Stimulated activated CD4-positive, alpha-beta T cell treated with anti-CD3 and anti-CD28 coated beads, TNF-alpha, amount 100 ng/mL, for 4 hours (primary cell): ENCODE measurements around the gene NPHP4.
"Not testable (repeated sequence)": the region's sequence is repeated elsewhere in the genome, so short reads cannot be mapped to it uniquely, and the experiment has no call there.

Source experiments
- DNase-seq, 3 experiments: peaks; one replicate each; pipeline ENCODE4 v3.0.0-alpha.2; 2020; ENCODE audit warnings: low read depth in 3 of 3

Gene NPHP4

GRCh38 chr1:5855196-5855897, 136.9 kb downstream of the NPHP4 start:
- DNase-seq: no peak

GRCh38 chr1:5854754-5855153, 137.5 kb downstream of the NPHP4 start:
- no peak for DNase-seq

GRCh38 chr1:5853858-5854257, 138.4 kb downstream of the NPHP4 start:
- not testable (repeated sequence) for DNase-seq

- DNase-seq: no peak
These were observed 141.7 kb downstream of the NPHP4 start for GRCh38 chr1:5850503-5850902.

- no peak for DNase-seq
These were observed 142.7 kb downstream of the NPHP4 start for GRCh38 chr1:5849550-5849949.

DNA sequence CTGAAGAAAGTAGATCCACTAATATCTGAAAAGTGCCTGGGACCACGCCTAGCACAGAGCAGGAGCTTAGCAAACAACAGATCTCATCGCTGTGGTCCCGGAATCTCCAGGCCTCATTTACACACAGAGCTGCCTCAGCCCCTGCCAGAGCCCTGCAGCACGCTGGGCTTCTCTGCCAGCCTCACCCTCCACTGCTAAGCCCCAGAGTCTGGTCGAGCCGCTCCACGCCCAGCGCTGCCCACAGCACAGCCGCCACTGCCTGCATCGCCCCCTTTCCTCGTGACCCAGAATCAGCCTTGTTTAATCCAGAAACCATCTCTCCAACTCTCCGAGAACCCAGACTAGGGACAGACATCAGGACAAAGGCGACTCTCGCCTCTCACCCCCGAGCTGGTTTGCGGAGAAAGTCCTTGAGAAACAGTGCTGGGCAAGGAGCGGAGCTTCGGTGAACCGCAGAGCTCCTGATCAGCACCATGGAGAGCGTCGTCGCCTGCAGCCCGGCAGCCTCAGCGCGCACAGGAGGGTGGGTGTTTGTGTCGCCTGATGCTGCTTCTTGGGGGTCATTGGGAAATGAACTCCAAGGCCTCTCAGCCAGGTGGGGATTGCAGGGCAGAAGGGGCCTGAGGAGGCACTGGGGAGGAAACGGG, 145.1 kb downstream of the NPHP4 start:
- DNase-seq: no peak

GRCh38 chr1:5845376-5845775, 146.8 kb downstream of the NPHP4 start:
- DNase-seq: no peak

- no peak for DNase-seq
These were observed 147.8 kb downstream of the NPHP4 start for GRCh38 chr1:5844442-5844841.

DNA sequence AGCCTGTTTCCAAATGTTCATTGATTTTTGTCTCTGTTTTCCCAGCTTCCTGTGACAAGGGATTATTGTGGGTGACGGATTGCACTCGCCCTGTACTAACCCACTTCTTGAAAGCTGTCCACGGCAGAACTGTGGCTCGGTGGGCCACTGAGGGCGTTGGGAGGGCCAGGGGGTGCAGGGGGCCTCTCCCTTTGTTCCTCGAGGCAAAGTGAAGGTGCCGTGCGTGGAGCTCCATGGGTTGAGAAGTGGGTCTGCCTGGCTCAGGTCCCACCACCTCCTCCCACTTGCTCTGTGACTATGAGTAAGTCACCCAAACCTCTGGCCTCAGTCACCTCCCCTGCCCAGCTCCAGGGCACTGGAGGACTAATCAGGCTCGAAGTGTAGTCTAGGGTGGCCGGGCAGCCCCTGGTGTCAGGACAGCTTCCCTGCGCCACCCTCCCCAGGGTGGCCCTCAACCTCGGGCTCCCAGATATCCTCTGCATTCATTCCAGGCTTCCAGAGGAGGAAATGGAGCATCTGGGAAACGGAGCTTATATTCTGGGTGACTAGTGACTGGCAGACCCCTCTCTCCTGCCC, 148.6 kb downstream of the NPHP4 start:
- DNase-seq: no peak

DNA sequence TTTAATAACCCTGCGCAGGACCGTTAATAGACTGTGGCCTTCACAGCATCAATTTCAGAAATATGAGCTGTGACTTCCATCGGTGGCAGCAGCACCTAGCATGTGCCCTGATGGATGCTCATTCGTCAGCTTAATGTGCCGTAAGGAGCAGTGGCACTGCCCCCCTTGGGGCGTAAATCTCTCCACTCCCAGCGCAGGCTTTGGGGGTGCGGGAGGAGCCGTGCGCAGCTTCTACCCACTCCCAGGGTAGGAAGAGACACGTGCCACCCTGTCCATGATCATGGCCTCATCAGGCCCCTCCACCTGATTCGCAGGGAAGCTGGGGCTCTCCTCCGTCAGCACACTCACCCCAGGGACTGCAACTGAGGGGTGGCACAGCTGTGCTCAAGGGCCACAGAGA, 149.5 kb downstream of the NPHP4 start:
- no peak for DNase-seq

- no peak for DNase-seq
These were observed 151.6 kb downstream of the NPHP4 start for GRCh38 chr1:5840551-5841001.

DNA sequence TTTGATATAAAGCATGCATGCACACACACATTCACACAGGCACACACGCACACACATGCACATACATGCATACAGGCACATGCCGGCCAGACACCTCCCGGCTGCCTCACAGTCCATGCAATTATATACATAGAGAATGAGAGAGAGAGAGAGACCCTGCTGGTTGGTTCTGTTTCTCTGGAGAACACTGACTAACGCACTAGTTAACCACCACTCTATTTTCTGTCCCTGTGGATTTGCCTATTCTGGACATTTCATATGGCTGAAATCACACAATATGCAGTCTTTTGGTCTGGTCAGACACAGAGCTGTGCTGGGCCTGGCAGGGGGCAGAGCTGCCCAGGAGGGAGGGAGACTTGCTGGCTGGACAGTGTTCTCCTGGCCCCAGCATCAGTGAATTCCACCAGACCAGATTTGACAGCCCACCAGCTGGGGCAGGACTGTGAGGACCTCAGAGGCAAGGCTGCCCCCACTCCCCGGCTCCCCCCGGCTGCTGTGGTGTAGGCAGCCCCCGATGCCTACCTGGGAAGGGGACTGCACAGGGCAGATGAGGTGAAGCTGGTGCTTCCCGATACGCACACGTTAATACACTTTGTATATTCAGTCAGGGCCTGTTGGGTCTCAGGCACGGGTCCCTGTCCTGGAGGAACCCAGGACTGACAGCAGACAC, 152.2 kb downstream of the NPHP4 start:
- no peak for DNase-seq

GRCh38 chr1:5839161-5839880, 152.9 kb downstream of the NPHP4 start:
- DNase-seq: no peak

- no peak for DNase-seq
These were observed 154.1 kb downstream of the NPHP4 start for GRCh38 chr1:5837976-5838653.

GRCh38 chr1:5836776-5837440, 155.3 kb downstream of the NPHP4 start:
- DNase-seq: no peak

GRCh38 chr1:5835179-5835562, 157.1 kb downstream of the NPHP4 start:
- no peak for DNase-seq

DNA sequence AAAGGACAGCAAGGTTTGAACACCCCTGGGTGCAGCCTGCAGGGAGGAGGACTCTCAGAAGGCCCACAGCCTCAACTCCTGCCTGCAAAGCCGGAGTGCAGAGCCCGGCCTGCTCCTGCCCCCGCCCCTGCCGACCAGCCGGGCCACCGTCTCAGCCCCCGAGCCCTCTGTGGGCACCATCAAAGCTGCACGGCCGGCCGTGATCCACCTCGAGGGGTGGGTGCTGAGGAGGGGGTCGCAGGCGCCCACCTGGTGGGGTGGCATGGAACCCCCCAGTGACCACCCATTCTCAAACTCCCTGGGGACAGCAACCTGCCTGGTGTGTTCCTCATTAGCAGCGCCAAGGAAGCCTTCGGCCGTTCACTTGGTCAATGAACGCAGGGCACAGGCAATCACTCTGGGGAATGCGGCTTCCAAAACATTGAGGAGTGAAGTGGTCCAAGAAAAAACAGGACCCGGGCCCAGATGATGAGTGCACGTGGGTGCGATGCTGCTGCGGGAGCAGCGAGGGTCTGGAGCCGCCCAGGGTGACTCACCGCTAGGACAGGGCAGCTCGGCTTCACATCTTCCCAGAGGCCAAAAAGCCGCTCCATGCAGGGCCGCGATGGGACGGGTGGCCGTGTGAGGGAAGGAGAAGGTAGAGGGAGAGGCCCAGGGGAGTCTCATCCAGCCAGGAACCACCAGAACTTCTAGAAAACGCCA, 157.6 kb downstream of the NPHP4 start:
- DNase-seq: no peak

DNA sequence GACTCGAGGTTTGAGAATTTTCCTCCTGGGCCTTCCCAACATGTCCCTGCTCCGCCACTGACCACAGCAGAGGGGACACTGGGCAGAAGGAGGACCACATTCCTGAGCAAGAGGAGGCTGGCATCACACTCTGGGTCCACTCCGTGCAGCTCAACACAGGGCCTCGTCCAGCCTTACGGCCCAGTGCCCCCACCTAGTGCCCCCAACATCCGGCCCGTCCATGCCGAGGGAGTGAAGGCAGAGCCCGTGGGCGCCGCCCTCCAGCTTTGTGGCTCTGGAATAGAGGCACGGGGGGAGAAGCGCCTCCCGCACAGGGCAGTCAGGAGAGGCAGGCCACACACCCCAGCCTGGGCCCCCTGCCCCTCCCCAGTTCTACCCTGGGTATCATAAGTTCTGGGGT, 158.3 kb downstream of the NPHP4 start:
- DNase-seq: no peak

- DNase-seq: no peak
These were observed 159.0 kb downstream of the NPHP4 start for GRCh38 chr1:5832916-5833895.
